MM.1S (cell line): ENCODE data around the gene SHROOM3.
A peak's percentile ranks its signal among the peaks of the same experiment; 100 is the strongest.

Source experiments
- DNase-seq: peaks from one replicate; pipeline ENCODE4 v3.0.0-alpha.2; 2015
- H2AFZ ChIP-seq: fragments of 300-600 bp; sonication (generic); 2 replicates; pipeline ENCODE4 v1.6.0; 2016; ENCODE audit warnings: antibody characterized with exemption, low read length
- H3F3A ChIP-seq: fragments of 300-600 bp; sonication (generic); 2 replicates; pipeline ENCODE4 v1.6.1; 2016; ENCODE audit warnings: mild to moderate bottlenecking, antibody characterized with exemption, low read length, moderate library complexity, mixed read lengths; ENCODE audit not compliant: insufficient read depth
- H3K27ac ChIP-seq: fragments of 300-600 bp; sonication (generic); 2 replicates; pipeline ENCODE4 v1.5.1; 2016; ENCODE audit warnings: mild to moderate bottlenecking, low read length
- H3K27me3 ChIP-seq: fragments of 300-600 bp; sonication (generic); replicated peaks from 2 replicates; pipeline ENCODE4 v1.6.0; 2016; ENCODE audit warnings: low read length; ENCODE audit not compliant: insufficient read depth
- H3K36me3 ChIP-seq: fragments of 300-600 bp; sonication (generic); replicated peaks from 2 replicates; pipeline ENCODE4 v1.6.1; 2016; ENCODE audit warnings: mild to moderate bottlenecking, low read length, mixed read lengths; ENCODE audit not compliant: insufficient read depth
- H3K4me1 ChIP-seq: fragments of 300-600 bp; sonication (generic); 2 replicates; pipeline ENCODE4 v1.6.1; 2016; ENCODE audit warnings: low read length, mixed read lengths
- H3K4me2 ChIP-seq: fragments of 300-600 bp; sonication (generic); 2 replicates; pipeline ENCODE4 v1.6.0; 2016; ENCODE audit warnings: low read depth, low read length
- H3K4me3 ChIP-seq: fragments of 300-600 bp; sonication (generic); 2 replicates; pipeline ENCODE4 v1.5.1; 2016; ENCODE audit warnings: low read length, mixed read lengths
- H3K79me2 ChIP-seq: fragments of 300-600 bp; sonication (generic); 2 replicates; pipeline ENCODE4 v1.6.1; 2016; ENCODE audit warnings: mixed run types, low read length, mixed read lengths
- H3K9ac ChIP-seq: fragments of 300-600 bp; sonication (generic); 2 replicates; pipeline ENCODE4 v1.6.1; 2016; ENCODE audit warnings: low read length, mixed read lengths
- H3K9me2 ChIP-seq: fragments of 300-600 bp; sonication (generic); replicated peaks from 2 replicates; pipeline ENCODE4 v1.6.1; 2016; ENCODE audit warnings: mild to moderate bottlenecking, low read length, mixed read lengths; ENCODE audit not compliant: insufficient read depth
- H3K9me3 ChIP-seq: fragments of 300-600 bp; sonication (generic); replicated peaks from 2 replicates; pipeline ENCODE4 v1.6.1; 2016; ENCODE audit warnings: mild to moderate bottlenecking, low read length, mixed read lengths; ENCODE audit not compliant: insufficient read depth
- H4K20me1 ChIP-seq: fragments of 300-600 bp; sonication (generic); 2 replicates; pipeline ENCODE4 v1.6.1; 2016; ENCODE audit warnings: mild to moderate bottlenecking, low read length, moderate library complexity, mixed read lengths; ENCODE audit not compliant: insufficient read depth
- CTCF ChIP-seq: fragments of 300-600 bp; sonication (generic); IDR thresholded peaks from 2 replicates; pipeline ENCODE4 v1.5.1; 2016; ENCODE audit warnings: antibody characterized with exemption, low read length, mixed read lengths
- EZH2 ChIP-seq: fragments of 300-600 bp; sonication (generic); optimal IDR thresholded peaks from 2 replicates; pipeline ENCODE3; 2017; ENCODE audit warnings: low read depth, mild to moderate bottlenecking, antibody characterized with exemption, low read length, mixed read lengths
- EZH2phosphoT487 ChIP-seq: fragments of 300-600 bp; sonication (generic); IDR thresholded peaks from 2 replicates; pipeline ENCODE4 v1.6.1; 2018; ENCODE audit warnings: antibody characterized with exemption, low read length

Gene SHROOM3

GRCh38 chr4:76690011-76690905 is 255.2 kb downstream of the SHROOM3 start:
- no peak for DNase-seq
- no peak overlapping the region for H2AFZ ChIP-seq
- peaks cover 62% of the 10 kb centered on the region for H3K79me2 ChIP-seq

GRCh38 chr4:76690906-76691275 is 255.9 kb downstream of the SHROOM3 start:
- H3K79me2 ChIP-seq = peaks cover 68% of the 10 kb centered on the region
- no peak overlapping the region for H2AFZ ChIP-seq

More at GRCh38 chr4:76690011-76690905, 255.2 kb downstream of the SHROOM3 start:
- Histone ChIP-seq H3K9me2 (no peaks in the 10 kb centered on the region), H3K4me2 (peak overlapping the region; percentile 77), H4K20me1 (no peaks in the 10 kb centered on the region), H3K9me3 (no peaks in the 10 kb centered on the region), H3K36me3 (no peaks in the 10 kb centered on the region), H3F3A (peaks cover 70% of the 10 kb centered on the region), H3K27me3 (no peaks in the 10 kb centered on the region), H3K4me3 (peak overlapping the region; percentile 84), H3K9ac (peak overlapping the region; percentile 96), H3K27ac (peak overlapping the region; percentile 98), H3K4me1 (peaks cover 44% of the 10 kb centered on the region)
- no peak for TF ChIP-seq EZH2
- no peak for TF ChIP-seq EZH2phosphoT487
- no peak for TF ChIP-seq CTCF

GRCh38 chr4:76691807-76692582 is 257.0 kb downstream of the SHROOM3 start:
- TF ChIP-seq EZH2phosphoT487 (no peak), EZH2 (no peak), CTCF (no peak)

More at GRCh38 chr4:76690906-76691275, 255.9 kb downstream of the SHROOM3 start:
- peaks cover 50% of the 10 kb centered on the region for H3K4me1 ChIP-seq
- no peaks in the 10 kb centered on the region for H3K9me3 ChIP-seq
- H3K27ac ChIP-seq = peak overlapping the region; percentile 98
- peaks cover 77% of the 10 kb centered on the region for H3F3A ChIP-seq
- peak overlapping the region; percentile 96 for H3K9ac ChIP-seq
- peak overlapping the region; percentile 77 for H3K4me2 ChIP-seq
- H3K36me3 ChIP-seq = no peaks in the 10 kb centered on the region
- H4K20me1 ChIP-seq = no peaks in the 10 kb centered on the region
- H3K4me3 ChIP-seq = peak overlapping the region; percentile 84
- no peaks in the 10 kb centered on the region for H3K27me3 ChIP-seq
- no peak for TF ChIP-seq EZH2
- no peak for TF ChIP-seq CTCF
- no peak for TF ChIP-seq EZH2phosphoT487
- H3K9me2 ChIP-seq = no peaks in the 10 kb centered on the region
- DNase-seq = no peak

More at GRCh38 chr4:76691807-76692582, 257.0 kb downstream of the SHROOM3 start:
- Histone ChIP-seq H3K27ac (peak overlapping the region; percentile 98), H3K27me3 (no peaks in the 10 kb centered on the region), H3K4me3 (peak overlapping the region; percentile 84), H3K36me3 (no peaks in the 10 kb centered on the region), H3K4me1 (peaks cover 54% of the 10 kb centered on the region), H2AFZ (no peak overlapping the region), H3K9ac (peak overlapping the region; percentile 96), H3K9me3 (no peaks in the 10 kb centered on the region), H4K20me1 (no peaks in the 10 kb centered on the region), H3F3A (peaks cover 88% of the 10 kb centered on the region), H3K4me2 (peak overlapping the region; percentile 77), H3K79me2 (peaks cover 77% of the 10 kb centered on the region), H3K9me2 (no peaks in the 10 kb centered on the region)
- peak; percentile 54 for DNase-seq
